SK-N-MC (cell line): ENCODE results near the gene TTC21B.

Experiments used
- DNase-seq: peaks from one replicate; pipeline ENCODE4 v3.0.0-alpha.2; 2011; ENCODE audit warnings: low read depth, low spot score
- H3K27ac ChIP-seq: fragments of 200-600 bp; sonication (generic); 2 replicates; pipeline ENCODE4 v1.5.1; 2016; ENCODE audit warnings: mixed run types
- H3K36me3 ChIP-seq: fragments of 200-600 bp; sonication (generic); 2 replicates; pipeline ENCODE4 v1.6.1; 2017; ENCODE audit warnings: antibody characterized with exemption, low read length, mixed read lengths; ENCODE audit not compliant: insufficient read depth
- H3K4me3 ChIP-seq: fragments of 200-600 bp; sonication (generic); 2 replicates; pipeline ENCODE4 v1.5.1; 2016
- H3K9ac ChIP-seq: fragments of 200-600 bp; sonication (generic); 2 replicates; pipeline ENCODE4 v1.8.0; 2017; ENCODE audit warnings: mixed run types, mixed read lengths; ENCODE audit not compliant: insufficient read length
- H3K9me3 ChIP-seq: fragments of 200-600 bp; sonication (generic); 2 replicates; pipeline ENCODE4 v1.6.1; 2017; ENCODE audit warnings: low read depth, mild to moderate bottlenecking, antibody characterized with exemption, low read length, moderate library complexity, mixed read lengths
- EZH2 ChIP-seq: fragments of 200-600 bp; sonication (generic); IDR thresholded peaks from one replicate; pipeline ENCODE4 v1.6.1; 2017; ENCODE audit warnings: antibody characterized with exemption
- FOXP2 ChIP-seq: optimal IDR thresholded peaks from 2 replicates; pipeline ENCODE3; 2011; ENCODE audit warnings: mild to moderate bottlenecking, moderate library complexity; ENCODE audit not compliant: insufficient read depth; ENCODE audit errors: extremely low read length, control extremely low read depth
- POLR2AphosphoS5 ChIP-seq: IDR thresholded peaks from 2 replicates; pipeline ENCODE4 v1.6.1; 2012; ENCODE audit warnings: mild to moderate bottlenecking, low read depth, low read length, borderline replicate concordance

Gene TTC21B

DNA sequence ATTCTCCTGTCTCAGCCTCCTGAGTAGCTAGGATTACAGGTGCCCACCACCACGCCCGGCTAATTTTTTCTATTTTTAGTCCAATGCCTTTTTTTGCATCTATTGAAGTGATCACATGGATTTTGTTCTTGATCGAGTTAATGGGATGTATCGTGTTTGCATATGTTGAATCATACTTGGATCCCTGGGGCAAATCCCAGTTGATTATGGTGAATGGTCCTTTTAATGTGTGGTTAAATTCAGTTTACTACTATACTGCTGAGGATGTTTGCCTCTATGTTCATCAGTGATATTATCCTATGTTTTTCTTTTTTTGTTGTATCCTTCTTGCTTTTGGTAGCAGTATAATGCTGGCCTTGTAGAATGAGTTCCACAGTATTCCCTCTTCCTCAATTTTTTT lies 8.2 kb upstream of the TTC21B start:
- no peaks in the 10 kb centered on the region for H3K36me3 ChIP-seq
- H3K27ac ChIP-seq: no peak overlapping the region
- no peak overlapping the region for H3K9ac ChIP-seq
- H3K9me3 ChIP-seq: no peaks in the 10 kb centered on the region
- DNase-seq: no peak
- TF ChIP-seq POLR2AphosphoS5 (no peak), EZH2 (no peak), FOXP2 (no peak)
- H3K4me3 ChIP-seq: no peak overlapping the region

DNA sequence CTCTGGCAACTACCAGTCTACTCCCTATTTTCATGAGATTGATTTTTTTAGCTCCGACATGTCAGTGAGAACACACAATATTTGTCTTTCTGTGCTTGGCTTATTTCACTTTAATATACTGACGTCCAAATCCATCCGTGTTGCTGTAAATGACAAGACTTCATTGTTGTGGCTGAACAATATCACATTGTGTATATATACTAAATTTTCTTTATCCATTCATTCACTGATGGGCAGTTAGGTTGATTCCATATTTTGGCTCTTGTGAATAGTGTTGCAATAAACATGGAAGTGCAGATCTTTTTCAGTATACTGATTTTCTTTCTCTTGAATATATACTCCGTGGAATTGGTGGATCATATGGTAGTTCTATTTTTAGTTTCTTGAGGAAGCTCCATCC lies 5.8 kb upstream of the TTC21B start:
- H3K9me3 ChIP-seq: no peaks in the 10 kb centered on the region
- H3K27ac ChIP-seq: no peak overlapping the region
- H3K4me3 ChIP-seq: no peak overlapping the region
- no peak overlapping the region for H3K9ac ChIP-seq
- no peaks in the 10 kb centered on the region for H3K36me3 ChIP-seq
- TF ChIP-seq EZH2 (no peak), FOXP2 (no peak), POLR2AphosphoS5 (no peak)
- DNase-seq: no peak

DNA sequence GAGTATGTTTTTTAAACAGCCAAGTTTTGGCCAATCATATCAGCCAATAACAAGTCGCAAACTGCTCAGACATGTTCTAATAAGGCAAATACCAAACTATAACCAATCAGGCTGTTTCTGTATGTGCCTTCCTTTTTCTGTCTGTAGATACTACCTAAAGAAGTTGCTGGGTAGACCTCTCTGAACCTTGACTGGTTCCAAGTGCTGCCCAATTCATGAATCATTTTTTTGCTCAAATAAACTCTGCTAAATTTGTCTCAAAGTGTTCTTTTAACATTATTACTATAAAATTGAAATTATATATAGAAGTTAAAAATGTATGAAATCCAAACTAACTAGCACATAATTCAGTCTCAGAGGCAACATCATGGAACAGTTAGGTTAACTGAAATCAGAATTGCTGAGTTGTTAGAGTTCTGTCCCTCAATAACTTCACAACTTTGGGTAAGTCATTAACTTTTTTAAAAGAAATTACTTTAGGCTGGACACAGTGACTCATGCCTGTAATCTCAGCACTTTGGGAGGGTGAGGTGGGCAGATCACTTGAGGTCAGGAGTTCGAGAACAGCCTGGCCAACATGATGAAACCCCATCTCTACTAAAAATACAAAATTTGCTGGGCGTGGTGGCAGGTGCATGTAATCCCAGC lies 4.9 kb upstream of the TTC21B start:
- Histone ChIP-seq H3K27ac (no peak overlapping the region), H3K9ac (no peak overlapping the region), H3K9me3 (no peaks in the 10 kb centered on the region), H3K36me3 (no peaks in the 10 kb centered on the region), H3K4me3 (no peak overlapping the region)
- DNase-seq: no peak
- no peak for TF ChIP-seq POLR2AphosphoS5
- TF ChIP-seq EZH2: no peak
- TF ChIP-seq FOXP2: no peak

DNA sequence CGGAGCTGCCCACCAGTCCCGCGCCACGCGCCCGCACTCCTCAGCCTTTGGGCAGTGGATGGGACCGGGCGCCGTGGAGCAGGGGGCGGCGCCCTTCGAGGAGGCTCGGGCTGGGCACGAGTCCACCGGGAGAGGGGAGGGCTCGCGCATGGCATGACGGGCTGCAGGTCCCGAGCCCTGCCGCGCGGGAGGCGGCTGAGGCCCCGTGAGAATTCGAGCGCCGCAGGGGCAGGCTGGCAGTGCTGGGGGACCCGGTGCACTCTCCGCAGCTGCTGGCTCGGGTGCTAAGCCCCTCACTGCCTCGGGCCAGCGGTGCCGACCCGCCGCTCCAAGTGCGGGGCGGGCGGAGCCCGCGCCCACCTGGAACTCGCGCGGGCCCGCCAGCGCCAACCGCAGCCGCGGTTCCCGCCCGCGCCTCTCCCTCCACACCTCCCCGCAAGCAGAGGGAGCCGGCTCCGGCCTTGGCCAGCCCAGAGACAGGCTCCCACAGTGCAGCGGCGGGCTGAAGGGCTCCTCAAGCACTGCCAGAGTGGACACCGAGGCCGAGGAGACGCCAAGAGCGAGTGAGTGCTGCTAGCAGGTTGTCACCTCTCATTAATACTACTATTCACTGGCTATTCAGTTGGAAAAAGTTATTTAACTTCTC lies 3.6 kb upstream of the TTC21B start:
- H3K9ac ChIP-seq: no peak overlapping the region
- no peaks in the 10 kb centered on the region for H3K36me3 ChIP-seq
- H3K9me3 ChIP-seq: no peaks in the 10 kb centered on the region
- no peak for TF ChIP-seq EZH2
- no peak for TF ChIP-seq FOXP2
- TF ChIP-seq POLR2AphosphoS5: no peak
- no peak overlapping the region for H3K4me3 ChIP-seq
- no peak for DNase-seq
- no peak overlapping the region for H3K27ac ChIP-seq

GRCh38 chr2:165953306-165953654 lies 296 bp downstream of the TTC21B start:
- Histone ChIP-seq H3K27ac (peak overlapping the region; percentile 77), H3K36me3 (peaks cover 13% of the 10 kb centered on the region), H3K4me3 (peak overlapping the region; percentile 90), H3K9me3 (no peaks in the 10 kb centered on the region), H3K9ac (peak overlapping the region; percentile 77)
- DNase-seq: no peak
- TF ChIP-seq POLR2AphosphoS5: no peak
- TF ChIP-seq FOXP2: no peak
- TF ChIP-seq EZH2: no peak

GRCh38 chr2:165952741-165953211 lies 800 bp downstream of the TTC21B start:
- peak overlapping the region; percentile 77 for H3K9ac ChIP-seq

DNA sequence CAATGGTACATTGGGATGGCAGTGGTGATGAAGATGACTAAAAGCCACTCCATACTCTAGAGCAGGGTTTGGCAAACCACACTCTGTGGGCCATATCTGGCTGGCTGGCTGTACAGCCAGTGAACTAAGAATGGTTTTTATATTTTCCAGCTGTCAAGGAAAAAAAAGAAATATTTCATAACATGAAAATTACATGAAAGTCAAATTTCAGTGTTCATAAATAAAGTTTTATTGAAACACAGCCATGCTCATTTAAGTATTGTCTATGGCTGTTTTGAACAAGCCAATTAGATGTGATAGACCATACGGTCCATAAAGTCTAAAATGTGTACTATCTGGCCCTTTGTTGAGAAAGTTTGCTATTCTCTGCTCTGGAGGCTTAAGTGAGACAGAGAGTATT lies 1.5 kb downstream of the TTC21B start:
- Histone ChIP-seq H3K9ac (no peak overlapping the region), H3K27ac (no peak overlapping the region), H3K4me3 (peak overlapping the region; percentile 90), H3K36me3 (peaks cover 22% of the 10 kb centered on the region), H3K9me3 (no peaks in the 10 kb centered on the region)
- no peak for DNase-seq
- TF ChIP-seq POLR2AphosphoS5: no peak
- no peak for TF ChIP-seq EZH2
- TF ChIP-seq FOXP2: no peak

More at GRCh38 chr2:165952741-165953211, 800 bp downstream of the TTC21B start:
- no peak for DNase-seq
- Histone ChIP-seq H3K9me3 (no peaks in the 10 kb centered on the region), H3K36me3 (peaks cover 17% of the 10 kb centered on the region), H3K4me3 (peak overlapping the region; percentile 90), H3K27ac (peak overlapping the region; percentile 77)
- TF ChIP-seq FOXP2 (no peak), EZH2 (no peak), POLR2AphosphoS5 (no peak)

DNA sequence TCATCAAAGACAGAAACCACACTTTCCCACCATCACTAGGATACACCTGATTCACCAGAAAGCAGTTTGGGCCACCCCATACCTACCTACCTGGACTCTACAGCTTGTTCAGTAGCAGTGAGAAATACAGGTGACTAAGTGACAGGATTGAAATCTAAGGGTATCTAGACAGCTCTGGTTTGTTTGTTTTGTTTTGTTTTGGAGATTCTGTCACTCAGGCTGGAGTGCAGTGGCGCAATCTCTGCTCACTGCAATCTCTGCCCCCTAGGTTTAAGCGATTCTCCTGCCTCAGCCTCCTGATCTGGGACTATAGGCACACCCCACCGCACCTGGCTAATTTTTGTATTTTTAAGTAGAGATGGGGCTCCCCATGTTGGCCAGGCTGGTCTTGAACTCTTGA lies 3.1 kb downstream of the TTC21B start:
- H3K36me3 ChIP-seq: peaks cover 23% of the 10 kb centered on the region
- H3K9ac ChIP-seq: no peak overlapping the region
- no peak for DNase-seq
- H3K27ac ChIP-seq: no peak overlapping the region
- no peaks in the 10 kb centered on the region for H3K9me3 ChIP-seq
- H3K4me3 ChIP-seq: no peak overlapping the region
- TF ChIP-seq FOXP2 (no peak), POLR2AphosphoS5 (no peak), EZH2 (no peak)
